H1 (cell line): ENCODE data around the gene OPCML. TPM values are rescaled to one million over a fixed set of nuclear protein-coding genes. Genes with fewer than 3 reads are reported as not detected.

Experiments used
- CTCF ChIA-PET: fragments of 300-600 bp; sonication (Branson Sonifier 250); formaldehyde crosslinking; loops from one replicate; lab custom pipeline; 2021; ENCODE audit not compliant: partially characterized antibody; lab: Charles Lee
- POLR2A ChIA-PET: fragments of 300-600 bp; sonication (Branson Sonifier 250); formaldehyde crosslinking; loops from one replicate; lab custom pipeline; 2021; ENCODE audit warnings: inconsistent platforms; ENCODE audit not compliant: partially characterized antibody; lab: Charles Lee
- DNase-seq, 2 experiments: peaks; one replicate each; pipeline versions ENCODE4 v3.0.0 to v3.0.0-alpha.2; 2010 to 2022; ENCODE audit warnings: low spot score in 2 of 2, low read depth in 1 of 2, mixed read lengths in 1 of 2
- FAIRE-seq: peaks from 2 replicates; lab custom pipeline; 2011; peaks lifted over from hg19 to GRCh38; lab: Jason Lieb, UNC
- H2AFZ ChIP-seq: 2 replicates; pipeline ENCODE4 v1.8.1; 2012; ENCODE audit warnings: low read length, inconsistent platforms
- H2AK5ac ChIP-seq: 2 replicates; pipeline ENCODE4 v1.6.1; 2013; ENCODE audit warnings: low read depth, low read length
- H2BK120ac ChIP-seq: replicated peaks from 2 replicates; pipeline ENCODE3; 2013; ENCODE audit warnings: low read depth, low read length, inconsistent platforms
- H2BK12ac ChIP-seq: 2 replicates; pipeline ENCODE4 v1.6.1; 2013; ENCODE audit warnings: low read depth, low read length
- H2BK15ac ChIP-seq: 2 replicates; pipeline ENCODE4 v1.6.1; 2013; ENCODE audit warnings: low read length
- H2BK20ac ChIP-seq: 2 replicates; pipeline ENCODE4 v1.6.1; 2013; ENCODE audit warnings: low read length
- H2BK5ac ChIP-seq: 2 replicates; pipeline ENCODE4 v1.6.1; 2013; ENCODE audit warnings: low read depth, low read length
- H3K14ac ChIP-seq: 2 replicates; pipeline ENCODE4 v1.6.1; 2013; ENCODE audit warnings: inconsistent platforms; ENCODE audit not compliant: insufficient read length
- H3K18ac ChIP-seq: 2 replicates; pipeline ENCODE4 v1.6.1; 2013; ENCODE audit warnings: low read length; ENCODE audit errors: extremely low read depth
- H3K23ac ChIP-seq: 2 replicates; pipeline ENCODE4 v1.6.1; 2013; ENCODE audit warnings: inconsistent platforms; ENCODE audit not compliant: insufficient read length
- H3K23me2 ChIP-seq: 2 replicates; pipeline ENCODE4 v1.6.1; 2013; ENCODE audit warnings: low read depth, low read length
- H3K27ac ChIP-seq: 2 replicates; pipeline ENCODE4 v1.6.1; 2011; ENCODE audit warnings: low read depth, low read length, inconsistent platforms
- H3K27me3 ChIP-seq, 4 experiments: replicated peaks in 1 of 4; 1 replicate in 1 of 4; 2 replicates in 3 of 4; pipeline versions ENCODE4 v1.6.1 to v1.8.1; 2011 to 2013; ENCODE audit warnings: low read length in 3 of 4, mild to moderate bottlenecking in 3 of 4, inconsistent platforms in 2 of 4, mixed read lengths in 2 of 4, moderate library complexity in 1 of 4; ENCODE audit not compliant: control insufficient read depth in 3 of 4, insufficient read depth in 3 of 4; ENCODE audit errors: extremely low read depth in 1 of 4
- H3K36me3 ChIP-seq, 4 experiments: 2 replicates each; pipeline versions ENCODE4 v1.6.1 to v1.8.1; 2011 to 2013; ENCODE audit warnings: mild to moderate bottlenecking in 4 of 4, low read length in 3 of 4, moderate library complexity in 2 of 4, control low read depth in 1 of 4, inconsistent platforms in 1 of 4; ENCODE audit not compliant: insufficient read depth in 4 of 4, control insufficient read depth in 2 of 4
- H3K4ac ChIP-seq: replicated peaks from 2 replicates; pipeline ENCODE3; 2013; ENCODE audit warnings: low read length, low read depth, mixed read lengths, inconsistent platforms; ENCODE audit not compliant: insufficient read length
- H3K4me1 ChIP-seq, 4 experiments: replicated peaks in 1 of 4; 1 replicate in 1 of 4; 2 replicates in 3 of 4; pipeline versions ENCODE4 v1.6.1 to v1.8.1; 2011 to 2013; ENCODE audit warnings: low read length in 3 of 4, inconsistent platforms in 2 of 4, mixed read lengths in 1 of 4; ENCODE audit not compliant: insufficient read depth in 4 of 4, control insufficient read depth in 3 of 4
- H3K4me2 ChIP-seq, 2 experiments: 2 replicates each; pipeline versions ENCODE4 v1.6.1 to v1.8.1; 2011 to 2013; ENCODE audit warnings: low read depth in 2 of 2, low read length in 2 of 2, control low read depth in 1 of 2, inconsistent platforms in 1 of 2, mild to moderate bottlenecking in 1 of 2; ENCODE audit not compliant: insufficient read depth in 1 of 2
- H3K4me3 ChIP-seq, 4 experiments: fragments of 200-600, 300-600 bp in 1 of 4; sonication (generic), shearing (Covaris generic), sonication (Bioruptor Twin) in 1 of 4; 2 replicates each; pipeline versions ENCODE4 v1.5.1 to v1.8.1; 2011 to 2016; ENCODE audit warnings: low read length in 4 of 4, low read depth in 3 of 4, control low read depth in 2 of 4, inconsistent platforms in 2 of 4, mild to moderate bottlenecking in 2 of 4, mixed read lengths in 1 of 4, moderate library complexity in 1 of 4; ENCODE audit not compliant: insufficient read depth in 2 of 4; ENCODE audit errors: extremely low read depth in 1 of 4
- H3K56ac ChIP-seq: replicated peaks from 2 replicates; pipeline ENCODE3; 2013; ENCODE audit warnings: low read depth, mild to moderate bottlenecking, mixed read lengths, low read length, inconsistent platforms; ENCODE audit not compliant: insufficient read length
- H3K79me1 ChIP-seq: 2 replicates; pipeline ENCODE4 v1.6.1; 2013; ENCODE audit warnings: low read depth, low read length, control low read depth
- H3K79me2 ChIP-seq, 2 experiments: 2 replicates each; pipeline versions ENCODE4 v1.6.1 to v1.8.1; 2012 to 2013; ENCODE audit warnings: low read length in 2 of 2, mild to moderate bottlenecking in 2 of 2, inconsistent platforms in 1 of 2; ENCODE audit not compliant: insufficient read depth in 2 of 2, control insufficient read depth in 1 of 2
- H3K9ac ChIP-seq, 4 experiments: replicated peaks in 1 of 4; 1 replicate in 1 of 4; 2 replicates in 3 of 4; pipeline versions ENCODE4 v1.6.1 to v1.8.1; 2011 to 2013; ENCODE audit warnings: low read depth in 3 of 4, low read length in 3 of 4, control low read depth in 2 of 4, mild to moderate bottlenecking in 2 of 4, moderate library complexity in 2 of 4, inconsistent platforms in 1 of 4; ENCODE audit errors: extremely low read depth in 1 of 4
- H3K9me3 ChIP-seq, 2 experiments: 2 replicates each; pipeline versions ENCODE4 v1.6.1 to v1.8.1; 2012 to 2013; ENCODE audit warnings: mild to moderate bottlenecking in 2 of 2, moderate library complexity in 2 of 2, control low read depth in 1 of 2, inconsistent platforms in 1 of 2, low read depth in 1 of 2, low read length in 1 of 2, mixed read lengths in 1 of 2; ENCODE audit not compliant: insufficient read depth in 2 of 2
- H4K20me1 ChIP-seq, 2 experiments: replicated peaks in 1 of 2; 2 replicates each; pipeline versions ENCODE3 to v1.8.1; 2011 to 2013; ENCODE audit warnings: inconsistent platforms in 2 of 2, low read length in 2 of 2, mild to moderate bottlenecking in 1 of 2; ENCODE audit not compliant: insufficient read depth in 2 of 2, control insufficient read depth in 1 of 2
- H4K5ac ChIP-seq: 2 replicates; pipeline ENCODE4 v1.6.1; 2013; ENCODE audit warnings: low read length, low read depth, mixed read lengths, inconsistent platforms; ENCODE audit not compliant: insufficient read length
- H4K8ac ChIP-seq: 2 replicates; pipeline ENCODE4 v1.8.0; 2013; ENCODE audit warnings: mild to moderate bottlenecking, moderate library complexity, low read length, inconsistent platforms; ENCODE audit not compliant: insufficient read depth; ENCODE audit errors: extremely low read depth
- H4K91ac ChIP-seq: replicated peaks from 2 replicates; pipeline ENCODE3; 2013; ENCODE audit warnings: low read length, mixed read lengths, inconsistent platforms; ENCODE audit not compliant: insufficient read length
- ATF3 ChIP-seq: IDR thresholded peaks from 2 replicates; pipeline ENCODE4 v1.6.1; 2011; ENCODE audit warnings: low read depth, mild to moderate bottlenecking, low read length; ENCODE audit not compliant: insufficient read depth
- CBX5 ChIP-seq: fragments of 300-800, 300-1000 bp; sonication (generic); IDR thresholded peaks from 2 replicates; pipeline ENCODE4 v1.7.1; 2016; ENCODE audit warnings: antibody characterized with exemption, low read length, low read depth
- CHD1 ChIP-seq: IDR thresholded peaks from 2 replicates; pipeline ENCODE4 v1.6.1; 2012; ENCODE audit warnings: low read depth, low read length, improper control_type of control experiment
- CREB1 ChIP-seq: IDR thresholded peaks from 2 replicates; pipeline ENCODE4 v1.6.1; 2012; ENCODE audit warnings: inconsistent platforms
- KDM1A ChIP-seq: fragments of 200-600, 300-600 bp; sonication (generic); IDR thresholded peaks from 2 replicates; pipeline ENCODE4 v1.7.1; 2016; ENCODE audit warnings: mild to moderate bottlenecking, low read length, borderline replicate concordance
- RAD21 ChIP-seq, 2 experiments: IDR thresholded peaks in 1 of 2; conservative IDR thresholded peaks in 1 of 2; 2 replicates each; pipeline ENCODE4 v1.6.1; 2011; ENCODE audit warnings: low read depth in 2 of 2, low read length in 2 of 2, improper control_type of control experiment in 1 of 2, inconsistent platforms in 1 of 2, mild to moderate bottlenecking in 1 of 2, moderate library complexity in 1 of 2
- RBBP5 ChIP-seq: IDR thresholded peaks from 2 replicates; pipeline ENCODE4 v1.7.1; 2012; ENCODE audit warnings: low read depth, mild to moderate bottlenecking, inconsistent platforms, low read length, moderate library complexity, borderline replicate concordance
- RFX5 ChIP-seq: IDR thresholded peaks from 2 replicates; pipeline ENCODE4 v1.6.1; 2011; ENCODE audit warnings: low read depth, low read length, improper control_type of control experiment, borderline replicate concordance
- SP2 ChIP-seq: IDR thresholded peaks from 2 replicates; pipeline ENCODE4 v1.6.1; 2012; ENCODE audit warnings: mild to moderate bottlenecking, low read length, inconsistent platforms
- SUZ12 ChIP-seq: fragments of 200-600 bp; sonication (generic); IDR thresholded peaks from 2 replicates; pipeline ENCODE4 v1.6.1; 2012; ENCODE audit warnings: mild to moderate bottlenecking, inconsistent platforms, low read length, moderate library complexity, mixed read lengths
- TAF7 ChIP-seq: optimal IDR thresholded peaks from 2 replicates; pipeline ENCODE3; 2011; ENCODE audit warnings: low read depth, mild to moderate bottlenecking, inconsistent platforms, low read length, moderate library complexity, borderline replicate concordance
- TBP ChIP-seq: IDR thresholded peaks from 2 replicates; pipeline ENCODE4 v1.6.1; 2011; ENCODE audit warnings: low read depth, low read length, improper control_type of control experiment
- WGBS, 2 experiments: shearing (Covaris generic) in 1 of 2; methylation state at CpG; one replicate each; pipeline versions ENCODE4 v1.1.6 to v1.1.7; 2013 to 2015; ENCODE audit warnings: low lambda C conversion rate in 2 of 2, mixed read lengths in 2 of 2, inconsistent platforms in 1 of 2, low coverage in 1 of 2, missing lambda C conversion rate in 1 of 2; ENCODE audit not compliant: insufficient replicate concordance in 2 of 2, insufficient coverage in 1 of 2, insufficient read length in 1 of 2; ENCODE audit errors: extremely low coverage in 1 of 2, missing lambda C conversion rate in 1 of 2; 5-methylcytosine and 5-hydroxymethylcytosine counted together
- polyA plus RNA-seq, 7 experiments: library from polyadenylated mRNA; depleted of rRNA in 3 of 7; stranded (reverse) in 5 of 7; unstranded in 2 of 7; fragments of >200 nt in 5 of 7; fragments of 200-250 nt in 2 of 7; gene quantifications; 1 replicate in 5 of 7; 2 replicates in 1 of 7; 4 replicates in 1 of 7; pipeline versions ENCODE4 v1.2.1 to v1.2.3, GENCODE V29; 2011 to 2013; ENCODE audit warnings: missing spikeins in 2 of 7, mixed read lengths in 2 of 7
- total RNA-seq: library from RNA; stranded (reverse); fragmentation: NEBNext Ultra II Directional; extraction: Animal tissue kit (Norgen Biotek cat#: 25700); gene quantifications from 2 replicates; pipeline ENCODE4 v1.2.1, GENCODE V29; 2021
- TF ChIP-seq, protein P1 (sequence below): IDR thresholded peaks from 2 replicates; pipeline ENCODE4 v1.6.1; 2012; ENCODE audit warnings: inconsistent platforms

The OPCML gene
- total and polyA plus RNA-seq, 2 of the 8 experiments (the other 6 are each of a cell fraction or from before 2014, with no cell fraction given), result 2.3 to 3.1 TPM

GRCh38 chr11:132763503-132763902, 768.8 kb downstream of the OPCML start:
- Histone ChIP-seq H3K9me3 (no peaks in the 10 kb centered on the region), H3K4me2 (no peak overlapping the region), H2AFZ (no peak overlapping the region), H4K8ac (no peak overlapping the region), H2BK120ac (no peak overlapping the region), H3K27me3 (no peaks in the 10 kb centered on the region), H3K4ac (no peak overlapping the region), H2AK5ac (no peak overlapping the region), H3K18ac (no peak overlapping the region), H3K79me1 (no peaks in the 10 kb centered on the region), H2BK12ac (no peak overlapping the region), H3K4me3 (no peak overlapping the region), H3K36me3 (no peaks in the 10 kb centered on the region), H3K56ac (no peak overlapping the region), H3K14ac (no peak overlapping the region), H3K79me2 (no peaks in the 10 kb centered on the region), H2BK15ac (no peak overlapping the region), H3K9ac (no peak overlapping the region), H2BK5ac (no peak overlapping the region), H3K23ac (no peak overlapping the region), H4K20me1 (no peaks in the 10 kb centered on the region), H3K4me1 (peaks cover 0 to 7% (median under 1%) of the 10 kb centered on the region in 4 experiments; a peak in 1 of 7 replicates), H2BK20ac (no peak overlapping the region), H3K23me2 (no peaks in the 10 kb centered on the region), H3K27ac (no peak overlapping the region), H4K91ac (no peak overlapping the region), H4K5ac (no peak overlapping the region)
- DNase-seq (no peak), FAIRE-seq (no peak)
- ChIA-PET CTCF (interaction anchor here (1.0 to 1.7 kb wide), 3 partner anchors 10 to 180 kb away, joined by 3 to 4 read pairs (median 4); no protein-coding TSS in a partner anchor), POLR2A (no interaction called here)
- WGBS, 2 experiments, result 91% methylated on average over 5 of the region's 5 CpGs; no CpG with 5 or more reads in 1 of the 2 experiments
- TF ChIP-seq CHD1 (no peak), KDM1A (no peak), CREB1 (no peak), SUZ12 (no peak), TBP (no peak), SP2 (no peak), RBBP5 (no peak), ATF3 (no peak), RFX5 (no peak), RAD21 (IDR thresholded peaks at IDR 0.05 in 1 of 2, conservative IDR thresholded peaks at IDR 0.05 in 1 of 2; ENCODE audit: low read depth in 2 of 2, low read length in 2 of 2) (no peak), TAF7 (no peak), CBX5 (no peak)
- TF ChIP-seq, protein P1, sequence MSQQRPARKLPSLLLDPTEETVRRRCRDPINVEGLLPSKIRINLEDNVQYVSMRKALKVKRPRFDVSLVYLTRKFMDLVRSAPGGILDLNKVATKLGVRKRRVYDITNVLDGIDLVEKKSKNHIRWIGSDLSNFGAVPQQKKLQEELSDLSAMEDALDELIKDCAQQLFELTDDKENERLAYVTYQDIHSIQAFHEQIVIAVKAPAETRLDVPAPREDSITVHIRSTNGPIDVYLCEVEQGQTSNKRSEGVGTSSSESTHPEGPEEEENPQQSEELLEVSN, result no peak
